ENCODE data around the gene TAF1A.

- TF ChIP-seq CTCF (IDR thresholded peaks at IDR 0.05 in 2 of 3, conservative IDR thresholded peaks at IDR 0.05 in 1 of 3; ENCODE audit: borderline replicate concordance in 1 of 3, insufficient read depth in 1 of 3, low read depth in 2 of 3, low read length in 2 of 3) (no peak), EZH2 (IDR thresholded peaks at IDR 0.05) (no peak)
These were observed 30.8 kb upstream of the TAF1A start for GRCh38 chr1:222620566-222620965.

Data from HCT116 (cell line).